HG03045 (cell line): ENCODE measurements around the gene TGFBR3.

Experiments
- ATAC-seq: cut with Tn5 transposase; IDR thresholded peaks from one replicate; pipeline ENCODE4 v1.9.1; 2021; ENCODE audit warnings: mild to moderate bottlenecking, moderate library complexity; ENCODE audit not compliant: unreplicated experiment

Gene TGFBR3

DNA sequence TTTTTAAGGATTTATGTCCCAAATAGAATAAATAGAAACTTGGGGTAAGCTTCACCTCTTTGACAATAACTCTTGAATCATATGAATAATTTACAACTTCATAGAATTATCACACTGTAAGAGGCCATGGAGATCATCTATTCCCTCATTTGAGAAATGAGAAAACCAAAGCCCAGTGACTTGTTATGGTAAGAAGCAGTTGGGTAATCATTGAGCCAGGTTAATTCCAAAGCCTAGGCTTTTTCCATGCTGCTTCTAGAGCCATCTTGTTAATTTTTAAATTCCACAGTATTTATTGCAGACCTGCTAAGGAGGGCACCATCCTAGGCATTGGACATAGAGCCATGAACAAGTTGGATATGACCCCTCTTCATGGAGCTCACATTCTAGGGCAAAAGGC is 224.8 kb downstream of the TGFBR3 start:
- ATAC-seq: no peak

- no peak for ATAC-seq
Measured at GRCh38 chr1:91660708-91661107, 225.2 kb downstream of the TGFBR3 start.

- ATAC-seq: no peak
Measured at GRCh38 chr1:91655912-91656449, 230.0 kb downstream of the TGFBR3 start.

DNA sequence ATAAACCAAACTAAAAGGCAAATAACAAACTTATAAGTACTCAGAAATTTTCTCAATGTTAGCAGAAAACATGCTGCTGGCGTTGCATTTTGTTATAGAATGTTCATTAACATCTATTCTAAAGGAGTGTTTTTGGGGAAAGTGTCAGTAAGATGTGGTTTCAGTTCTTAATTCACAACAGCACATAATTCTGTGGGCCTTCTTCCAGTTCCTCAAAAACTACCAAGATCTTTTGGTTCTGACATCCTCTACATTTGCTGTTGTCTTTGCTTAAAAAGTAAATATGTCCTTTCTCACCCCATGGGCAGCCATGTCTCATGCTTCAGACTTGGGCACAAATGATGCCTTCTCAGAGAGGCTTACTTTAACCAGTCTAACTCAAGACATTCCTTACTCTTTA is 232.8 kb downstream of the TGFBR3 start:
- ATAC-seq: no peak

GRCh38 chr1:91651661-91652071 is 234.3 kb downstream of the TGFBR3 start:
- no peak for ATAC-seq

GRCh38 chr1:91651243-91651642 is 234.7 kb downstream of the TGFBR3 start:
- ATAC-seq: no peak

DNA sequence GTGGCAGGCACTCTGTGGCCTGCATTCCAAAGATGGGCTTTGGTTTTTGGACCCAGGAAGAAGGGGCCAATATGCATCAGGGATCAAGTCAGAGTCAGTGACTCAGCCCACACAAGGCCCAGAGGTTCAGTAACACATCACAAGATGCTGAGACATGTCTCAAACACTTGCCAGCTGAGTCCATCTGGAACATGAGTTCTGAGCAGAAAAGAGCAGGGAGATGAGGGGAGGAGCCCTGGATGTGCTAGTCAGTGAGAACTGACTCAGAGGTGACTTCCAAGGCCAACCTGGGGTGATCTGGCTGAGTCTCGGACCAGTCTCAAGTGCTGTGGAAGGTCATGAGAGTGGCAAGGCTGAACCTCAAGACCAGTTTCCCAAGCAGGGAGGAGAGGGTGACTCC is 235.2 kb downstream of the TGFBR3 start:
- no peak for ATAC-seq

DNA sequence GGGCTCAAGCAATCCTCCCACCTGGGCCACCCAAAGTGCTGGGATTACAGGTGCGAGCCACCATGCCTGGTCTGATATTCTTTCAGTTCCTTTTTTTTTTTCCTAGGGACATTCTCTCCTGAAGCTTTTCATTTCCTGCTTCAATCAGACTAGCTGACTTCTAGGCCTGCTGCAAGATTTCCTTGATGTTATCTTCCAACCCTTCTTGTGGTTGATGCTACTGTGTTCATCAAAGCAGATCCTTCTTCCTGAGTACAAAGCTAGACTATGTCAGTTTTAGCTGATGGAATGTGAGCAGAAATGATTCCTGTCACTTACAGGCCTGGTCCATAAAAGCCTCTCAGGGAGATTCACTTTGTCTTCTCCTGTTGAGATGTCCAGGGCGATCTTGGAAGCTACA is 238.9 kb downstream of the TGFBR3 start:
- no peak for ATAC-seq

GRCh38 chr1:91645031-91645430 is 240.9 kb downstream of the TGFBR3 start:
- no peak for ATAC-seq

- ATAC-seq: no peak
Measured at GRCh38 chr1:91643431-91643830, 242.5 kb downstream of the TGFBR3 start.

GRCh38 chr1:91640877-91641526 is 244.9 kb downstream of the TGFBR3 start:
- no peak for ATAC-seq

DNA sequence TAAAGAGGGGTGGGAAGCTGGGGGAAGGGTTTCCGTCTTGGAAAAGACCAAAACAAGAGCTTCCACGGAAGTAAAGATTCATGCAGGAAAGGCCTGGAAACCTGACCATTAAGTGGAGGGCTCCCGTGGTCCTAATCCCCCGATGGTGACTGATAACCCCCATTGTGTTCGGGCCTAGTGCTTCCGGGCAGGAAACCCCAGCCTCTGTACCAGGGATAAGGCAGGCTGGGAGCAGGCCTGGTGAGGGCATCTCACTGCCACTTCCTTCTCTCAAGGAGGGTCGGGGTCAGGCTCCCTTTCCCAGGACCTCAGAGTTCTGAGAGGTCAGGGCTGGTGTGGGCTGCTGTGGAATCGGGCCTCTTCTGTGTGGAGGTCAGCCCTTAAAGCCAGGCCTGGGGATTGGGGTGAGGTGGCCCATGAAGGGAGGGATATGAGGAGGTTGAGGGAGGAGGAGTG is 248.4 kb downstream of the TGFBR3 start:
- ATAC-seq: no peak

DNA sequence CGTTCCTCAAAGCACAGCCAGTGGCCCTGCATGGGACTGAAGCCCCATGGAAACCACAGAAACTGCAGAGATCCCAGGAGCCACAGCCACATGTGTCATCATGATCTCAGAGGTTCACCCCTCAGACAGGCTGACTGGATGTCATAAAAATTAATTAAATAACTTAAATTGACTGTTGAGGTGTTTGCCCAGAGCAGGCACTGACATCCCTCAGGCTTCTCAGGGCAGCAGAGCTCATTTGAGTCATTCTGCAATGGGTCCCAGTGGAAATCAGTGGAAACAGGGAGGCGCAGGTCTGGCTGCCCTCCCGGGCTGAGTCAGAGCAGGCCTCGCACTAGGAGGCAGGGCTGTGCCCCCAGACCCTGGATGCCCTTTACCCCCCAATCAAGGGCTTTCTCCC is 250.2 kb downstream of the TGFBR3 start:
- ATAC-seq: no peak

DNA sequence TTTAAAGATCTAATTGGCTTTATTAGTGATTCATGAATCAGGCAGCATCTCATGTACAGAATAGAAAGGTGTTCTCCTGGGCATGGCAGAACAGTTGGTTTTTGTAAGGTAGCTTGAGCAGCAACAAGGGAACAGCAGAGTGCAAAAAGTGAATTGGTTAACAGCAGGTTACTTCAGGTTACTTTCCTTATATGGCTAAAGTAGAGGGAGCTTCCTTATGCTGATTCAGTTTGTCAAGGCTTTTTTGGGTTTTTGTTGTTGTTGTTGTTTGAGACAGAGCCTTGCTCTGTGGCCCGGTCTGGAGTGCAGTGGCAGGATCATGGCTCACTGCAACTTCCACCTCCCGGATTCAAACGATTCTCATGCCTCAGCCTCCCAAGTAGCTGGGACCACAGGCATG is 252.5 kb downstream of the TGFBR3 start:
- no peak for ATAC-seq

- no peak for ATAC-seq
Measured at GRCh38 chr1:91631718-91632330, 254.1 kb downstream of the TGFBR3 start.

DNA sequence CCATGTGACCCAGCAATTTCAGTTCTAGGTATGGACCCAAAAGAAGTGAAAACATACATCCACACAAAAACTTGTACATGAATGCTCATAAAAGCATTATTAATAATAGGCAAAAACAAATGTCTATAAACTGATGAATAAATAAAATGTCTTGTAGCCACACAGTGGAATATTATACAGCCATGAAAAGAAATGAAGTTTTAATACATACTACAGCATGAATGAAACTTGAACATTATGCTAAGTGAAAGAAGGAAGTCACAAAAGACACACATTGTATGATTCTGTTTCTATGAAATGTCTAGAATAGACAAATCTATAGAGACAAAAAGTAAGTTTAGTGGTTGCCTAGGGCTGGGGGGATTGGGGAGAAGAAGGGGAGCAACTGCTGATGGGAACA is 255.1 kb downstream of the TGFBR3 start:
- ATAC-seq: no peak
